GM23338 (cell line): Measurements from ENCODE around the gene IDH3A. TPM values are rescaled to one million over a fixed set of nuclear protein-coding genes. Genes with fewer than 3 reads are reported as not detected.

Experiments
- ATAC-seq: fragments of 200-7000 bp; cut with Tn5 transposase; 3 replicates; pipeline ENCODE4 v1.9.1; 2020
- DNase-seq: peaks from one replicate; pipeline ENCODE4 v3.0.0-alpha.2; 2015; ENCODE audit warnings: low spot score
- H2AFZ ChIP-seq: fragments of 200-600 bp; sonication (generic); 2 replicates; pipeline ENCODE4 v1.8.0; 2016; ENCODE audit warnings: antibody characterized with exemption, mild to moderate bottlenecking, moderate library complexity
- H3F3A ChIP-seq: fragments of 200-600 bp; sonication (generic); replicated peaks from 2 replicates; pipeline ENCODE4 v1.8.0; 2017; ENCODE audit warnings: antibody characterized with exemption, mixed run types, low read depth
- H3K27ac ChIP-seq: fragments of 200-600 bp; sonication (generic); 2 replicates; pipeline ENCODE4 v1.6.1; 2016; ENCODE audit warnings: low read depth
- H3K27me3 ChIP-seq: fragments of 200-600 bp; sonication (generic); 2 replicates; pipeline ENCODE4 v1.8.0; 2016; ENCODE audit warnings: mild to moderate bottlenecking, mixed run types, moderate library complexity; ENCODE audit not compliant: insufficient read depth
- H3K36me3 ChIP-seq: fragments of 200-600 bp; sonication (generic); 2 replicates; pipeline ENCODE4 v1.8.0; 2016; ENCODE audit warnings: mild to moderate bottlenecking; ENCODE audit not compliant: insufficient read depth
- H3K4me1 ChIP-seq: fragments of 200-600 bp; sonication (generic); 2 replicates; pipeline ENCODE4 v1.8.0; 2016; ENCODE audit warnings: mild to moderate bottlenecking, moderate library complexity; ENCODE audit not compliant: insufficient read depth
- H3K4me2 ChIP-seq: fragments of 200-600 bp; sonication (generic); 2 replicates; pipeline ENCODE4 v1.7.1; 2017; ENCODE audit warnings: mixed run types
- H3K4me3 ChIP-seq: fragments of 200-600 bp; sonication (generic); 2 replicates; pipeline ENCODE4 v1.6.1; 2016; ENCODE audit warnings: mixed run types
- H3K79me2 ChIP-seq: fragments of 200-600 bp; sonication (generic); replicated peaks from 2 replicates; pipeline ENCODE4 v1.8.0; 2017; ENCODE audit warnings: mild to moderate bottlenecking; ENCODE audit not compliant: insufficient read depth
- H3K9me2 ChIP-seq: fragments of 200-600 bp; sonication (generic); 2 replicates; pipeline ENCODE4 v1.8.0; 2017; ENCODE audit not compliant: insufficient read depth
- H4K20me1 ChIP-seq: fragments of 200-600 bp; sonication (generic); replicated peaks from 2 replicates; pipeline ENCODE4 v1.8.0; 2017; ENCODE audit warnings: mild to moderate bottlenecking; ENCODE audit not compliant: insufficient read depth
- H3K27ac Mint-ChIP-seq: 2 replicates; pipeline ENCODE4 v1.8.0; 2020; ENCODE audit warnings: inconsistent platforms, mild to moderate bottlenecking, moderate library complexity, mixed read lengths
- H3K27me3 Mint-ChIP-seq: 3 replicates; pipeline ENCODE4 v1.8.0; 2022; ENCODE audit warnings: low read depth, mild to moderate bottlenecking, moderate library complexity, mixed read lengths, inconsistent platforms; ENCODE audit not compliant: insufficient read depth, poor library complexity
- H3K36me3 Mint-ChIP-seq: 3 replicates; pipeline ENCODE4 v1.8.0; 2021; ENCODE audit warnings: low read depth, mild to moderate bottlenecking, inconsistent platforms, moderate library complexity, mixed read lengths
- H3K4me1 Mint-ChIP-seq: 3 replicates; pipeline ENCODE4 v1.8.0; 2020; ENCODE audit warnings: mild to moderate bottlenecking, inconsistent platforms, mixed read lengths
- H3K4me3 Mint-ChIP-seq: 3 replicates; pipeline ENCODE4 v1.8.0; 2021; ENCODE audit warnings: moderate library complexity, mild to moderate bottlenecking, inconsistent platforms, mixed read lengths
- H3K9me3 Mint-ChIP-seq: 3 replicates; pipeline ENCODE4 v1.8.0; 2020; ENCODE audit warnings: moderate library complexity, mild to moderate bottlenecking, inconsistent platforms, mixed read lengths
- CREB1 ChIP-seq: fragments of 250-450 bp; sonication (Bioruptor Pico); IDR thresholded peaks from 2 replicates; pipeline ENCODE4 v1.5.0; 2020; ENCODE audit warnings: low read depth, mild to moderate bottlenecking, moderate library complexity
- CTCF ChIP-seq, 2 experiments: fragments of 200-600 bp in 1 of 2; sonication (generic) in 1 of 2; conservative IDR thresholded peaks; 2 replicates each; pipeline versions ENCODE4 v1.5.1 to v1.6.1; 2016 to 2017; ENCODE audit warnings: antibody characterized with exemption in 2 of 2, low read depth in 2 of 2, mild to moderate bottlenecking in 2 of 2, moderate library complexity in 1 of 2
- ETS1 ChIP-seq: IDR thresholded peaks from 2 replicates; pipeline ENCODE4 v1.6.1; 2016; ENCODE audit warnings: antibody characterized with exemption
- EZH2 ChIP-seq: fragments of 200-600 bp; sonication (generic); IDR thresholded peaks from one replicate; pipeline ENCODE4 v1.8.0; 2017; ENCODE audit warnings: antibody characterized with exemption, mild to moderate bottlenecking, low read depth; ENCODE audit not compliant: unreplicated experiment
- EZH2phosphoT487 ChIP-seq: fragments of 200-600 bp; sonication (generic); IDR thresholded peaks from one replicate; pipeline ENCODE4 v1.8.1; 2018; ENCODE audit warnings: antibody characterized with exemption; ENCODE audit not compliant: unreplicated experiment
- JUNB ChIP-seq: IDR thresholded peaks from one replicate; pipeline ENCODE4 v1.6.1; 2016; ENCODE audit warnings: antibody characterized with exemption; ENCODE audit not compliant: unreplicated experiment
- NANOG ChIP-seq: IDR thresholded peaks from 2 replicates; pipeline ENCODE4 v1.6.1; 2016; ENCODE audit warnings: antibody characterized with exemption, borderline replicate concordance
- POLR2AphosphoS5 ChIP-seq: IDR thresholded peaks from 2 replicates; pipeline ENCODE4 v1.6.1; 2016; ENCODE audit warnings: antibody characterized with exemption, low read depth
- REST ChIP-seq: IDR thresholded peaks from one replicate; pipeline ENCODE4 v1.6.1; 2018; ENCODE audit warnings: antibody characterized with exemption; ENCODE audit not compliant: unreplicated experiment
- STAT1 ChIP-seq: IDR thresholded peaks from one replicate; pipeline ENCODE4 v1.6.1; 2016; ENCODE audit warnings: antibody characterized with exemption; ENCODE audit not compliant: unreplicated experiment
- ZNF114 ChIP-seq: fragments of 250-450 bp; sonication (Bioruptor Pico); IDR thresholded peaks from 2 replicates; pipeline ENCODE4 v1.5.0; 2020; ENCODE audit warnings: mild to moderate bottlenecking, moderate library complexity
- ZNF331 ChIP-seq: fragments of 250-450 bp; sonication (Bioruptor Pico); IDR thresholded peaks from 2 replicates; pipeline ENCODE4 v1.5.0; 2020; ENCODE audit warnings: low read depth, mild to moderate bottlenecking, moderate library complexity
- ZNF462 ChIP-seq: fragments of 250-450 bp; sonication (Bioruptor Pico); IDR thresholded peaks from 2 replicates; pipeline ENCODE4 v1.5.0; 2020; ENCODE audit warnings: mild to moderate bottlenecking, moderate library complexity
- polyA plus RNA-seq: library from polyadenylated mRNA; unstranded; fragments of >200 nt; fragmentation: Nextera tagmentation; extraction: Ambion mirVana; gene quantifications from 2 replicates; pipeline ENCODE4 v1.2.1, GENCODE V29; 2016
- total RNA-seq: library from RNA; depleted of rRNA; stranded (reverse); fragments of >200 nt; shearing (Covaris generic); gene quantifications from 2 replicates; pipeline ENCODE4 v1.2.3, GENCODE V29; 2014

IDH3A gene
- total and polyA plus RNA-seq, 2 experiments from 2014 or later, result 24.1 to 41.6 TPM

- H3K4me1 ChIP-seq, result peaks cover 5% of the 10 kb centered on the region; the same call in 1 of the 2 replicates
- H4K20me1 ChIP-seq, result no peaks in the 10 kb centered on the region
- no peaks in the 10 kb centered on the region for H3K9me2 ChIP-seq
- peak; percentile 31; the same call in 1 of the 3 replicates for ATAC-seq
- Mint-ChIP-seq H3K27me3 (no peaks in the 10 kb centered on the region), H3K4me3 (no peak overlapping the region), H3K4me1 (peaks cover 1% of the 10 kb centered on the region; the same call in 1 of the 3 replicates), H3K9me3 (no peaks in the 10 kb centered on the region), H3K36me3 (no peaks in the 10 kb centered on the region), H3K27ac (no peak overlapping the region)
- no peaks in the 10 kb centered on the region for H3F3A ChIP-seq
- H3K27me3 ChIP-seq, result no peaks in the 10 kb centered on the region
- no peak overlapping the region for H3K27ac ChIP-seq
- no peak overlapping the region for H2AFZ ChIP-seq
- no peak for DNase-seq
- H3K4me2 ChIP-seq, result no peak overlapping the region
- H3K36me3 ChIP-seq, result no peaks in the 10 kb centered on the region
- H3K4me3 ChIP-seq, result no peak overlapping the region
- no peaks in the 10 kb centered on the region for H3K79me2 ChIP-seq
- TF ChIP-seq ZNF114 (CRISPR knock-in tag), result no peak
- TF ChIP-seq ZNF331, result no peak
- no peak for TF ChIP-seq REST
- TF ChIP-seq CREB1, result no peak
- TF ChIP-seq NANOG, result no peak
- no peak for TF ChIP-seq ETS1
- TF ChIP-seq STAT1, result no peak
- no peak for TF ChIP-seq JUNB
- TF ChIP-seq EZH2, result no peak
- TF ChIP-seq POLR2AphosphoS5, result no peak
- TF ChIP-seq ZNF462 (CRISPR knock-in tag), result no peak
- no peak for TF ChIP-seq EZH2phosphoT487
- TF ChIP-seq CTCF (conservative IDR thresholded peaks at IDR 0.05; ENCODE audit: low read depth in 2 of 2), result no peak
These were observed 6.8 kb upstream of the IDH3A start for GRCh38 chr15:78142332-78142731.
